Endothelial cell of umbilical vein (primary cell): ENCODE measurements around the gene C16orf95. TPM values are rescaled to one million over a fixed set of nuclear protein-coding genes. Genes with fewer than 3 reads are reported as not detected.

Experiments used
- BruUV-seq: library from RNA; stranded (reverse); fragments of 400-500 nt; replicated peaks from 2 replicates; lab custom pipeline; 2021; lab: Mats Ljungman, UMichigan
- CTCF ChIA-PET: fragments of 300-600, 350-600 bp; sonication (Branson Sonifier 250); formaldehyde crosslinking; loops from one replicate; lab custom pipeline; 2021; ENCODE audit warnings: antibody characterized with exemption, inconsistent platforms; lab: Charles Lee
- POLR2A ChIA-PET: fragments of 300-600, 350-600 bp; sonication (Branson Sonifier 250); formaldehyde crosslinking; loops from one replicate; lab custom pipeline; 2021; ENCODE audit warnings: antibody characterized with exemption, inconsistent platforms; lab: Charles Lee
- DNase-seq: peaks from one replicate; pipeline ENCODE4 v3.0.0-alpha.2; 2011; ENCODE audit warnings: low read depth, low spot score
- FAIRE-seq: peaks from 2 replicates; lab custom pipeline; 2011; peaks lifted over from hg19 to GRCh38; lab: Jason Lieb, UNC
- H2AFZ ChIP-seq: 2 replicates; pipeline ENCODE4 v1.6.0; 2012; ENCODE audit warnings: low read depth, low read length, control low read depth, inconsistent platforms
- H3K27ac ChIP-seq: 2 replicates; pipeline ENCODE4 v1.5.1; 2011; ENCODE audit warnings: low read depth, mild to moderate bottlenecking, control low read depth, low read length, moderate library complexity; ENCODE audit not compliant: insufficient read depth
- H3K27me3 ChIP-seq, 2 experiments: 2 replicates each; pipeline versions ENCODE4 v1.6.0 to v1.6.1; 2011; ENCODE audit warnings: low read length in 2 of 2, mixed read lengths in 1 of 2; ENCODE audit not compliant: control insufficient read depth in 2 of 2, insufficient read depth in 2 of 2
- H3K36me3 ChIP-seq, 2 experiments: 2 replicates in 1 of 2; 3 replicates in 1 of 2; pipeline ENCODE4 v1.5.1; 2011; ENCODE audit warnings: low read length in 2 of 2, mild to moderate bottlenecking in 1 of 2, moderate library complexity in 1 of 2; ENCODE audit not compliant: control insufficient read depth in 2 of 2, insufficient read depth in 2 of 2; ENCODE audit errors: extremely low read depth in 1 of 2
- H3K4me1 ChIP-seq: 3 replicates; pipeline ENCODE4 v1.5.1; 2011; ENCODE audit warnings: mild to moderate bottlenecking, low read length; ENCODE audit not compliant: control insufficient read depth, insufficient read depth; ENCODE audit errors: extremely low read depth
- H3K4me2 ChIP-seq: 2 replicates; pipeline ENCODE4 v1.6.1; 2011; ENCODE audit warnings: low read length, control low read depth, mixed read lengths; ENCODE audit not compliant: insufficient read depth
- H3K4me3 ChIP-seq, 3 experiments: fragments of 200-600 bp in 1 of 3; sonication (generic), shearing (Covaris generic) in 1 of 3; replicated peaks in 1 of 3; 2 replicates each; pipeline ENCODE4 v1.5.1; 2011 to 2016; ENCODE audit warnings: control low read depth in 3 of 3, low read length in 3 of 3, mild to moderate bottlenecking in 2 of 3, inconsistent platforms in 1 of 3, low read depth in 1 of 3, moderate library complexity in 1 of 3; ENCODE audit not compliant: insufficient read depth in 1 of 3
- H3K79me2 ChIP-seq: 2 replicates; pipeline ENCODE4 v1.6.0; 2012; ENCODE audit warnings: low read length, inconsistent platforms; ENCODE audit not compliant: control insufficient read depth, insufficient read depth
- H3K9ac ChIP-seq: replicated peaks from 2 replicates; pipeline ENCODE3; 2011; ENCODE audit warnings: low read length, control low read depth; ENCODE audit not compliant: insufficient read depth; ENCODE audit errors: extremely low read depth
- H3K9me1 ChIP-seq: replicated peaks from 3 replicates; pipeline ENCODE4 v1.6.0; 2011; ENCODE audit warnings: mild to moderate bottlenecking, low read length; ENCODE audit not compliant: control insufficient read depth, insufficient read depth; ENCODE audit errors: extremely low read depth
- H3K9me3 ChIP-seq: replicated peaks from 2 replicates; pipeline ENCODE4 v1.5.1; 2012; ENCODE audit warnings: low read length, inconsistent platforms; ENCODE audit not compliant: control insufficient read depth, insufficient read depth
- H4K20me1 ChIP-seq: replicated peaks from 2 replicates; pipeline ENCODE3; 2011; ENCODE audit warnings: mild to moderate bottlenecking, low read length; ENCODE audit not compliant: control insufficient read depth, insufficient read depth; ENCODE audit errors: extremely low read depth
- EZH2 ChIP-seq: IDR thresholded peaks from 2 replicates; pipeline ENCODE4 v1.6.1; 2012; ENCODE audit warnings: borderline replicate concordance, low read depth, mild to moderate bottlenecking, moderate library complexity, low read length, inconsistent platforms; ENCODE audit not compliant: severe bottlenecking
- FOS ChIP-seq: IDR thresholded peaks from 2 replicates; pipeline ENCODE4 v1.6.1; 2011; ENCODE audit warnings: mild to moderate bottlenecking, low read length, moderate library complexity, borderline replicate concordance; ENCODE audit not compliant: insufficient read depth
- GATA2 ChIP-seq: IDR thresholded peaks from 2 replicates; pipeline ENCODE4 v1.7.0; 2011; ENCODE audit warnings: low read depth, mild to moderate bottlenecking, moderate library complexity, mixed read lengths, low read length; ENCODE audit not compliant: insufficient read length, insufficient read depth
- JUN ChIP-seq: IDR thresholded peaks from 2 replicates; pipeline ENCODE4 v1.6.1; 2011; ENCODE audit warnings: borderline replicate concordance, low read depth; ENCODE audit not compliant: insufficient read length, insufficient read depth
- MYC ChIP-seq: IDR thresholded peaks from one replicate; pipeline ENCODE4 v1.6.1; 2011; ENCODE audit warnings: mild to moderate bottlenecking, low read depth, low read length
- POLR2A ChIP-seq: IDR thresholded peaks from 2 replicates; pipeline ENCODE4 v1.6.1; 2012; ENCODE audit warnings: low read depth, mild to moderate bottlenecking, control low read depth, low read length
- POLR2AphosphoS5 ChIP-seq: IDR thresholded peaks from 2 replicates; pipeline ENCODE4 v1.6.1; 2012; ENCODE audit warnings: low read depth, mild to moderate bottlenecking, control low read depth, low read length, moderate library complexity; ENCODE audit not compliant: insufficient read depth
- dilution Hi-C: fragments of 300-500 bp; cut with MboI; formaldehyde crosslinking; loops from one replicate; pipeline ENCODE4 v1.15.0; 2019; ENCODE audit warnings: low sequenced_read_pairs; ENCODE audit not compliant: extremely low pct_ligation_motif_present
- intact Hi-C: fragments of 100-400 bp; cut with micrococcal nuclease; formaldehyde crosslinking; loops from one replicate; pipeline ENCODE4 v1.10.0; 2022
- polyA plus RNA-seq, 4 experiments: library from polyadenylated mRNA; depleted of rRNA in 3 of 4; stranded (reverse) in 3 of 4; unstranded in 1 of 4; fragments of >200 nt; gene quantifications; 2 replicates each; pipeline versions ENCODE4 v1.2.1 to v1.2.3, GENCODE V29; 2011 to 2012; ENCODE audit warnings: missing spikeins in 1 of 4
- total RNA-seq: library from RNA; stranded (reverse); gene quantifications from 2 replicates; pipeline ENCODE4 v1.2.3, GENCODE V29; 2021
- TF ChIP-seq, protein P1 (sequence below), 2 donors: IDR thresholded peaks; 1 replicate in 1 of 2; 2 replicates in 1 of 2; pipeline ENCODE4 v1.5.1; 2011; ENCODE audit warnings: low read length in 2 of 2, mild to moderate bottlenecking in 2 of 2, moderate library complexity in 2 of 2, control low read depth in 1 of 2, inconsistent platforms in 1 of 2, low read depth in 1 of 2; ENCODE audit not compliant: insufficient read depth in 1 of 2; ENCODE audit errors: extremely low read depth in 1 of 2
- TF ChIP-seq, protein P2 (sequence below): IDR thresholded peaks from 2 replicates; pipeline ENCODE4 v1.6.1; 2011; ENCODE audit not compliant: insufficient read depth, insufficient read length

Gene C16orf95
- total and polyA plus RNA-seq, 2 donors (not counting 3 experiments of a cell fraction or from before 2014, with no cell fraction given), result 4.0 to 6.6 TPM

DNA sequence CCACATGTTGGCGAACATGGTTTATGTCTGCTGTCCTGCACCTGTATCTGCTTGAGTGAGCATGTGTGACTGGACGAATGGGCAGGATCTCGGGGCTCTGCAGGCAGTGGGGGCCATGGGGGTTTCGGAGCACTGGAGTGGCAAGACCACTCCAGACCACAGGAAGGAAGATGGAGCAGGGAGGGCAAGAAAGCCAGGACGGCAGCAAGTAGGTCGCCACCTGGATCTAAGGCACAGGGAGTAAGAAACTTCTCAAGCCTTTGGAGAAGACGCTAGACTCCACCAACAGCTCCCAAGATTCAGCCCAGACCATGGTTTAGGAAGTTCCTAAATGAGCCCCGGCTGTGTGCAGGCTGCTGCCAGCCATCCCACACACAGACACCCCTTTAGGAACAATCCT, 32.8 kb upstream of the C16orf95 start:
- FAIRE-seq, result no peak
- Histone ChIP-seq H3K27ac (no peak overlapping the region), H3K79me2 (no peaks in the 10 kb centered on the region), H2AFZ (no peak overlapping the region), H4K20me1 (no peaks in the 10 kb centered on the region), H3K9me1 (no peaks in the 10 kb centered on the region), H3K4me3 (no peak overlapping the region), H3K9ac (no peak overlapping the region), H3K27me3 (no peaks in the 10 kb centered on the region), H3K4me2 (no peak overlapping the region), H3K9me3 (no peaks in the 10 kb centered on the region), H3K36me3 (peaks cover 3 to 7% of the 10 kb centered on the region in 2 experiments), H3K4me1 (peaks cover under 1% of the 10 kb centered on the region)
- intact Hi-C loops, result no loop called here
- TF ChIP-seq EZH2 (no peak), POLR2AphosphoS5 (no peak)
- POLR2A ChIA-PET, result no interaction called here
- no peak for DNase-seq
- CTCF ChIA-PET, result no interaction called here
- BruUV-seq, result no TSS peak
- dilution Hi-C loops, result no loop called here

DNA sequence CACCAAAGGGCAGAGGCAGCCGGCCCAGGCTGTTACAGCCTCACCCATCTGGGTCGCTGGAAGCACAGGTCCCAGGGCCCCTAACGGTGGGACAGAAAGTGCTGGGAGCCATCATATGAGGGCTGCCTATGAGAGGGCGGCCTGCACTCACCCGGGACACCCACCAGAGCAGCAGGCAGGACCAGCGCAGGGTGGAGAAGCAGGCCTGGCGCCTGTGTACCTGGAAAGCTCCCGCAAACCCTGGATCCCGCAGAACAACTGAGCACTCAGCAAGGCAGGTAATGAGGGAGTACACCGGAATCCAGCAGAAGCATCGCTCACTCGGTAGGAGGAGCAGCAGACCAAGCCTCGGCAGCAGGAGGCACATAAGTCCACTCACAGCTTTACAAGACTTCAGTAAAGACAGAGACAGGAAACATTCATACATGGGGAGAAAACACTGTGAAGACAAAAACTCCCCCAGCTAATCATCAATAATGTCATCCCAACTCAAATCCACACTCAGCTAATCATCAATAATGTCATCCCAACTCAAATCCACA, 31.5 kb upstream of the C16orf95 start:
- no peaks in the 10 kb centered on the region for H4K20me1 ChIP-seq
- no peak overlapping the region for H3K9ac ChIP-seq
- dilution Hi-C loops, result no loop called here

More for the DNA sequence above, 31.5 kb upstream of the C16orf95 start:
- H3K9me1 ChIP-seq, result no peaks in the 10 kb centered on the region
- intact Hi-C loops, result no loop called here
- no TSS peak for BruUV-seq
- no peak overlapping the region for H3K4me2 ChIP-seq
- TF ChIP-seq POLR2AphosphoS5 (no peak), POLR2A (no peak), FOS (no peak), MYC (no peak), EZH2 (no peak), JUN (no peak), GATA2 (no peak)
- TF ChIP-seq, protein P1, sequence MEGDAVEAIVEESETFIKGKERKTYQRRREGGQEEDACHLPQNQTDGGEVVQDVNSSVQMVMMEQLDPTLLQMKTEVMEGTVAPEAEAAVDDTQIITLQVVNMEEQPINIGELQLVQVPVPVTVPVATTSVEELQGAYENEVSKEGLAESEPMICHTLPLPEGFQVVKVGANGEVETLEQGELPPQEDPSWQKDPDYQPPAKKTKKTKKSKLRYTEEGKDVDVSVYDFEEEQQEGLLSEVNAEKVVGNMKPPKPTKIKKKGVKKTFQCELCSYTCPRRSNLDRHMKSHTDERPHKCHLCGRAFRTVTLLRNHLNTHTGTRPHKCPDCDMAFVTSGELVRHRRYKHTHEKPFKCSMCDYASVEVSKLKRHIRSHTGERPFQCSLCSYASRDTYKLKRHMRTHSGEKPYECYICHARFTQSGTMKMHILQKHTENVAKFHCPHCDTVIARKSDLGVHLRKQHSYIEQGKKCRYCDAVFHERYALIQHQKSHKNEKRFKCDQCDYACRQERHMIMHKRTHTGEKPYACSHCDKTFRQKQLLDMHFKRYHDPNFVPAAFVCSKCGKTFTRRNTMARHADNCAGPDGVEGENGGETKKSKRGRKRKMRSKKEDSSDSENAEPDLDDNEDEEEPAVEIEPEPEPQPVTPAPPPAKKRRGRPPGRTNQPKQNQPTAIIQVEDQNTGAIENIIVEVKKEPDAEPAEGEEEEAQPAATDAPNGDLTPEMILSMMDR (IDR thresholded peaks at IDR 0.05; ENCODE audit: extremely low read depth in 1 of 2, insufficient read depth in 1 of 2, low read depth in 1 of 2, low read length in 2 of 2), result no peak
- TF ChIP-seq, protein P2, sequence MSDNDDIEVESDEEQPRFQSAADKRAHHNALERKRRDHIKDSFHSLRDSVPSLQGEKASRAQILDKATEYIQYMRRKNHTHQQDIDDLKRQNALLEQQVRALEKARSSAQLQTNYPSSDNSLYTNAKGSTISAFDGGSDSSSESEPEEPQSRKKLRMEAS, result no peak
- POLR2A ChIA-PET, result no interaction called here
- peaks cover 3 to 12% of the 10 kb centered on the region in 2 experiments for H3K36me3 ChIP-seq
- no peak for FAIRE-seq
- CTCF ChIA-PET, result no interaction called here
- peaks cover 7% of the 10 kb centered on the region for H3K4me1 ChIP-seq
- H3K4me3 ChIP-seq, result no peak overlapping the region
- no peak overlapping the region for H3K27ac ChIP-seq
- H3K27me3 ChIP-seq, result no peaks in the 10 kb centered on the region
- H3K9me3 ChIP-seq, result no peaks in the 10 kb centered on the region
- H3K79me2 ChIP-seq, result peaks cover 1% of the 10 kb centered on the region
- DNase-seq, result no peak
- no peak overlapping the region for H2AFZ ChIP-seq
